SK-N-SH treated with all-trans-retinoic acid at 6 μM for 48 hours (cell line): ENCODE measurements around the gene SMIM15.

Source experiments
- ZFP30 ChIP-seq: fragments of 450-650 bp; formaldehyde crosslinking; IDR thresholded peaks from 2 replicates; pipeline ENCODE4 v1.5.0; 2022; ENCODE audit warnings: mild to moderate bottlenecking, moderate library complexity
- ZNF70 ChIP-seq: fragments of 450-650 bp; formaldehyde crosslinking; IDR thresholded peaks from 2 replicates; pipeline ENCODE4 v1.5.0; 2020; ENCODE audit warnings: mild to moderate bottlenecking, moderate library complexity
- TF ChIP-seq, protein P1 (sequence below): fragments of 250-450 bp; sonication (Bioruptor Pico); IDR thresholded peaks from 2 replicates; pipeline ENCODE4 v1.5.1; 2021; ENCODE audit warnings: mild to moderate bottlenecking, moderate library complexity

DNA sequence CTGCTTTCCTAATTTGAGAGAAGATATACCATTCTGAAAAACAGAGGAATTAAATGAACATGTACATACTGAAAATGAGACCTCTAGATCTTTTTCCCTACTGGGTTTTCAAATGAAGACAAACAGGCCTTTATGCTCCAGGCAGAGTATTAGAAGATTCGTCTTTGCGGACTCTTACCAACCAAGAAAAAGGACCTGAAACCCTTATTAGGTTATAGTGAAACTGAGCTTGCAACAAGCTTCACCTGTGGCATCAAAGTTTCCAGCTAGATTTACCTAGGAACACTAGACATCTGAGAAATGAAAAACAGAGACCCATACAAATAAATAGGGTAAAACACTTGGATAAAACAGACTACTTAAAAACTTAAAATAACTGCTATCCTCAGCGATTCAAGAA lies 46.3 kb downstream of the SMIM15 start:
- TF ChIP-seq, protein P1, sequence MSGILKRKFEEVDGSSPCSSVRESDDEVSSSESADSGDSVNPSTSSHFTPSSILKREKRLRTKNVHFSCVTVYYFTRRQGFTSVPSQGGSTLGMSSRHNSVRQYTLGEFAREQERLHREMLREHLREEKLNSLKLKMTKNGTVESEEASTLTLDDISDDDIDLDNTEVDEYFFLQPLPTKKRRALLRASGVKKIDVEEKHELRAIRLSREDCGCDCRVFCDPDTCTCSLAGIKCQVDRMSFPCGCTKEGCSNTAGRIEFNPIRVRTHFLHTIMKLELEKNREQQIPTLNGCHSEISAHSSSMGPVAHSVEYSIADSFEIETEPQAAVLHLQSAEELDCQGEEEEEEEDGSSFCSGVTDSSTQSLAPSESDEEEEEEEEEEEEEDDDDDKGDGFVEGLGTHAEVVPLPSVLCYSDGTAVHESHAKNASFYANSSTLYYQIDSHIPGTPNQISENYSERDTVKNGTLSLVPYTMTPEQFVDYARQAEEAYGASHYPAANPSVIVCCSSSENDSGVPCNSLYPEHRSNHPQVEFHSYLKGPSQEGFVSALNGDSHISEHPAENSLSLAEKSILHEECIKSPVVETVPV (CRISPR knock-in tag): no peak
- no peak for TF ChIP-seq ZNF70
- no peak for TF ChIP-seq ZFP30 (CRISPR knock-in tag)
